Measurements from ENCODE around the gene PEDS1.
A peak's percentile ranks its signal among the peaks of the same experiment; 100 is the strongest.
"Not testable (repeated sequence)": the region's sequence is repeated elsewhere in the genome, so short reads cannot be mapped to it uniquely, and the experiment has no call there.

Gene PEDS1

DNA sequence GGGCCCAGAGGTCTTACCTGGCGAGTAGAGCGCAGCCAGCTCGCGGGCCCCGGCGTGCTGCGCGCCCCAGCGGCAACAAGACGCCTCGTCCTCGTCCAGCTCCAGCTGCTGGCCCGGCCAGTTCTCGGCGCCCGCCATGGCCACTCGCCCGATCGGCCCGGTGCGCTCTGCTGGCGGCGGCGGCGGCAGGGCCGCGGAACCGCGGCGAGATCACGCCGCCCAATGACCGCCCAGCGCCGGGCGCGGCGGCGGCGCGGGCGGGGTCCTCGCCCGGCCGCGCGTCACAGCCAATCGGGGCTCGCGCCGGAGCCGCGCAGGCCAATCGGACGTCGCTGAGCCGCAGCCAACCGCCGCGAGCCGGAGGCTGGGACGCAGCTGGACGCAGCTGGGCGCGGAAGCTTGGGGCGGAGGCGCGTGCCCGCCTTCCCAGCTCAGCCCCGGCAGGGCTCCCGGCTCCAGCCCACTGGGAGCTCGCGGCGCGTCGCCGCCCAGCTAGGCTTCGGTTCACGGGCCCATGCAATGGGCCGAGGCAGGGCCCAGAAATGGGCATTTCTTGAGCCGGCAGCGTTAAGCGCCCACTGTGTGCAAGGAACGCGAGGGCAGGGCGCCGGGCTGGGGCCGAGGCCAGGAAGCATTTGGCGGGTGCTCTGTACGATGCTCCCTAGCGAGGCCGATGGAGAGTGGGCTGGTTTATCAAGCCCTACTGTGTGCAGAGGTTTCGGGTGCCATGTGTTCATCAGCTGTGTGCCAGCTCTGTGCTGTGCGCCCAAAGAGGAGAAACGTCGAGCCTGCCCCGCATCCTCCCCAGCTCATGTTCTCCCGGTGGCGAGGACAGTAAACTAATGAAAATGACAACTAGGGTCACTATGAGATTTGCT is at the start of gene PEDS1:
TSS of gene PEDS1 (minus strand) at position 224 of the 878 bp plus-strand sequence. CDS start at position 138, 86 bp downstream.
- peak; percentile 99 for DNase-seq (ENCODE audit: low spot score)

DNA sequence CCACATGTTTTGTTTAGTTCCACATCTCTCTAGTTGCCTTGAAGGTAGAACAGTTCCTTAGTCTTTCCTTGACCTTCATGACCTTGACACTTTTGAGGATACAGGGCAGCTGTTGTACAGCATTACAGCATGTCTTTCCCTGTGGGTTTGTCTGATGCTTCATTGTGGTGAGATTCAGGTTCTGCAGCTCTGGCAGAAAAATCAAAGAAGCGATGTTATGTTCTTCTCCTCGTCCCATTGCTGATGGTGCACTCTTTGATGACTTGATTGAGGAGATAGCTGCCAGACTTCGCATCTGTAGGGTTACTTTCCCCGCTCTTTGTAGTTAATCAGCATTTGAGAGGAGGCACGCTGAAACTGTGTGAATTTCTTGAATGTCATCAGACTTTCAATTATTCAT is 49.2 kb upstream of the PEDS1 start:
- DNase-seq (ENCODE audit: low spot score) = no peak

DNA sequence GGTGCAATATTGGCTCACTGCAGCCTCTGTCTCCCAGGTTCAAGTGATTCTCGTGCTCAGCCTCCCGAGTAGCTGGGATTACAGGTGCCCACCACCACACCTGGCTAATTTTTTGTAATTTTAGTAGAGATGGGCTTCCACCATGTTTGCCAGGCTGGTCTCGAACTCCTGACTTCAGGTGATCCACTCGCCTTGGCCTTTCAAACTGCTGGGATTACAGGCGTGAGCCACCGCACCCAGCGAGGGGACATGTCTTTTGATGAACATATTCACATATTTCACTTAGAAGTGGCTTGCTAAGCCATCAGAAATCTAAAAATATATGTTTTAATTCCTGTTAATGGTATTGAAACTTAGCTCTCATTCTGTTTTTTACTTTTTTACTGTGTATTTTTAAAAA is 48.2 kb upstream of the PEDS1 start:
- DNase-seq (ENCODE audit: low spot score) = not testable (repeated sequence)

DNA sequence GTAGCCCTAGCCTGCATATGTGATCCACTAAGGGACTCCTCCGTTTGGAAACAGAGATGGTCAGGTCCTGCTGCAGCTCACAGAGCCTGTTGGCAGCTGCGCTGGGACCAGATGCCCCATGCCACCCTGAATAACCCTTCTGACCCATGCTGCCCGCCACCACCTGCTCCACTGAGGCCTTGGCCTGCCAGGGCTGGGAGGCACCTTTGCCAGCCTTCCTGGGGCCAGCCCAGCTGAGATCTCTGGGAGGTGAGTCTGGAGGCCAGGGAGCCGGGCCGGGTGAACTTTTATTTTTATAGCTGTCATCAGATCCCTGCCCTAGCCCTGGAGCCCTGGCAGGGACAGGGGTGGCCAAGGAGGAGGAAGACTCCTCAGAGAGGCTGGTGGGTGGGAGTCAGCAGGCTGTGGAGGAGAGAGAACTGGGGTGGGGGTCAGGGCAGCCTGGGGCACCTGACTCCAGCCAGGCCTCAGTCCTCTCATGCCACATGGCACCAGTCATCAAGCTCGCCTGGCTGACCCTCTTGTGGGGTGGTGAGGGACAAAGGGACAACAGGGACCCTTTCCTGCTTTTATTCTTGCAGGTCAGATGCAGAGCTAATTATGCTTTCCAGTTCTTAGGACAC is 47.1 kb upstream of the PEDS1 start:
- DNase-seq (ENCODE audit: low spot score) = no peak

DNA sequence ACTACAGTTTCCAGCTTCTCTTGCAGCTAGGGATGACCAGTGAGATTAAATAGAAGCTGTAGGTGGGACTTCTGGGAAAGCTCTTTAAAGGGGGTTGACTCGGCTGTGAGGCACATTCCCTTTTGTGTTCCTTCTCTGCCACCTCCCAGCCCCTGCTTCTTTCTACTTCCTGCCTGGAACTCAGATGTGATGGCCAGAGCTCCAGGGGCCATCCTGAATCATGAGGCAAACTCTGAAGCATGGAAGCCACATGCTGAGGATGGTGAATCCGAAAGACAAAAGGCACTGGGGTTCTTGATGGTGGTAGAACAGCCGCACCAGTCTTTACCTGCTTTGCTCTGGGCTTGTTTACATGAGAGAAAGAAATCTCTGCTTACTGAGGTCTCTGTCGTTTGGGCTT is 46.2 kb upstream of the PEDS1 start:
- DNase-seq (ENCODE audit: low spot score) = no peak

DNA sequence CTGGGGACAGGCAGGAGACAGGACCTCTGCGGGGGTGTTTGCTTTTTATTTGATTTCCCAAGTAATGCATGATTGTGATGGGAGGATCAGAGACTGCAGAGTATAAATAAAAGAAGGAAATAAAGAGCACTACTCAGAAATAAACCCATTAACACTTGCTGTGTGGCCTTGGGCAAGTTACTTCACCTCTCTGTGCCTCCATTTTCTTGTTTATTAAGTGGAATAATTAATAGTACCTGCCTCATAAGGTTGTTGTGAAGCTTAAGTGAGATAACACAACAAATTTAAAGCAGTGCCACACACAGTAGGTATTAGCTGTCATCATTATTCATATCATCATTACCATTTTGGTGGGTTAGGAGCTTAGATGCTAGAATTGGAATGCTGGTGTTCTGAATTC is 45.2 kb upstream of the PEDS1 start:
- DNase-seq (ENCODE audit: low spot score) = no peak

DNA sequence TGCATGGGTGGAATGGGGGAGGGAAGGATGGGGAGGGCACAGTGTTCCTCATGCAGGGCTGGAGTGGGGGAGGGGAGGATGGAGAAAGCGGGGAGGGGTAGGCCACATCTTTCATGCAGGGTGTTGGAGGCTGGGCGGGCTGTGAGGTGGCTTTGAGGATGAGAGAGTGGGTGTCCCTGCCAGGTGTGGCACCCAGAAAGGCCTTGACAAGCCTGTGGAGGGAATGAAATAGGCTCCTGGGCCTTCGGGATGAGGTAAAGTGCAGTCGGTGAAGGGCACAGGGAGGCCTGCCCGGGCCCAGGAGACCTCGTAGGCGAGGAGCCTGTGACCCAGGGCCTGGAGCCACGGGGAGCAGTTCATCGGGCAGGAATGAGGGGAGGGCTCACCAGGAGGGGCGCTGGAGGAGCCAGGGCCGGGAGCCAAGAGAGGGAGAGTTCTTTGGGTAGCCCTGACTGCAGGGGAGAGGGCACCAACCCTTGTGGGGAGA is 44.7 kb upstream of the PEDS1 start:
- DNase-seq (ENCODE audit: low spot score) = no peak

DNA sequence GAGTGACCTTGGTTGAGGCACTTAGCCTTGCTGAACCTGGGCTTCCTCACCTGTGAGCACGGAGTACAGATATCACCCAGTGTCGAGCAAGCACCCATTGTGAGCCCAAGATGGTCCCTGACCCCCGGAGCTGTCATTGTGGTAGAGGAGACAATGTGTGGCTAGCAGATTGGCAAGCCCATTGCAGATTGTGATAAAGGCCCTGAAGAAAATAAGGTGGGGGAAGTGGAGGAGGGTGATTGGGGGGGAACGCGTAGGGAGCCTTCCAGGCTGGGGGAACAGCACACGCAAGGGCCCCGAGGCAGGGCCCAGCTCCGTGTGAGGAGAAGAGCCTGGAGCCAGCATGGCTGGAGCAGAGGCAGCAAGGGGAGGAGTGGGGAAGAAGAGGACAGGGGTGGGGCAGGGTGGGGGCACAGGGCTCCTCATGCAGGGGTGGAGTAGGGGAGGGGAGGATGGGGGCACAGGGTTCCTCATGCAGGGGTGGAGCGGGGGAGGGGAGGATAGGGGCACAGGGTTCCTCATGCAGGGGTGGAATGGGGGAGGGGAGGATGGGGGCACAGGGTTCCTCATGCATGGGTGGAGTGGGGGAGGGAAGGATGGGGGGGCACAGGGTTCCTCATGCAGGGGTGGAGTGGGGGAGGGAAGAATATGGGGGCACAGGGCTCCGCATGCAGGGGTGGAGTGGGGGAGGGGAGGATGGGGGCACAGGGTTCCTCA is 44.1 kb upstream of the PEDS1 start:
- DNase-seq (ENCODE audit: low spot score) = no peak

DNA sequence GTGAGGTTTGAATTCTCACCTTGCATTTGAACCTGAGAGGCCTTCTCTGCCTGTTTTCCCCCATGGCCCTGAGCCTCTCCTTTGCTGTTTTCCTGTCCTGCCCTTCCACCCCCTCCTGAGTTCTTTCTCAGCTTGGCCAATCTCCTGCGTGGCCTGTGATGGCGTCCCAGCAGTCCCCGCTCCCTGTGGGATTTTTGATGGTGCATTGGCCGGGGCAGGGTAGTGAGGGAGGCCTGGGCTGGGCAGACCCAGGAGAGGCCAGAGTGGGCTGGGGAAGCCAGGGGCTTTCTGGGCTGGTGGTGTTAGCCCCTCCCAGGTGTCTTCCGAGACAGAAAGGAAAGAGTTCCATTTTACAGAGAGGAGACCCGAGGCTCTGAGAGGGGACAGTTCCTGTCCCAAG is 43.4 kb upstream of the PEDS1 start:
- no peak for DNase-seq (ENCODE audit: low spot score)

DNA sequence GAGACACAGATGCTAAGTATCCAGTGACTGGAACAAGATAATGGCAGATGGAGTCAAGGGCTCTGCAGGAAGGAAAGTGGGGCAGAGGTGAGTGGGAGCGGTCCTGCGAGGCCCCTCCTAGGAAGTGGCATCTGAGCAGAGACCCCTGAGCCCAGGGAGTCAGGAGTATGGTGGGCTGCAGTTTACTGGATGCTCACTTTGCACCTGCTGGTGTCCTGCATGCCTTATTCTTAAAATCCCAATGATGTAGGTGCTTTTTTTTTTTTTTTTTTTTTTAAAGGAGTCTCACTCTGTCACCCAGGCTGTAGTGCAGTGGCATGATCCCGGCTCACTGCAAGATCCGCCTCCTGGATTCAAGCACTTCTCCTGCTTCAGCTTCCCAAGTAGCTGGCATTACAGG is 42.7 kb upstream of the PEDS1 start:
- no peak for DNase-seq (ENCODE audit: low spot score)

DNA sequence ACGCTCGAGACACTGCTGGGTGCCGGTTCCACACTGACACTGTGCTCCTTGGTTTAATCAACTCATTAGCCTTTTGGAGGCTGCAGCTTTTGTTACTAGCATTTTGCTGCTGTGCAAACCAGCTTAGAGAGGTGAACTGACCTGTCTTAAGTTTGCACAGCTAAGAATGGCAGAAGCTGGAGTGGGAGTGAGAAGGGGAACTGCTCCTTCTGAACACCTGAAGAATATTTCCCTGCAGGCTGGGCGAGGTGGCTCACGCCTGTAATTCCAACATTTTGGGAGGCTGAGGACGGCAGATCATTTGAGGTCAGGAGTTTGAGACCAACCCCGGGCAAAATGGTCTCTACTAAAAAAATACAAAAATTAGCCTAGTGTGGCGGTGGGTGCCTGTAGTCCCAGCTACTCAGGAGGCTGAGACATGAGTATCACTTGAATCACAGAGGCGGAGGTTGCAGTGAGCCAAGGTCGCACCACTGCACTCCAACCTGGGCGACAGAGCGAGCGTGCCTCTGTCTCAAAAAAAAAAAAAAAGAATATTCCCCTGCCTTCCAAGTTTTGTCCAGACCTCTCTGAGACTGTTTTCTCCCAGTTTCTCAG is 42.1 kb upstream of the PEDS1 start:
- DNase-seq (ENCODE audit: low spot score) = no peak

DNA sequence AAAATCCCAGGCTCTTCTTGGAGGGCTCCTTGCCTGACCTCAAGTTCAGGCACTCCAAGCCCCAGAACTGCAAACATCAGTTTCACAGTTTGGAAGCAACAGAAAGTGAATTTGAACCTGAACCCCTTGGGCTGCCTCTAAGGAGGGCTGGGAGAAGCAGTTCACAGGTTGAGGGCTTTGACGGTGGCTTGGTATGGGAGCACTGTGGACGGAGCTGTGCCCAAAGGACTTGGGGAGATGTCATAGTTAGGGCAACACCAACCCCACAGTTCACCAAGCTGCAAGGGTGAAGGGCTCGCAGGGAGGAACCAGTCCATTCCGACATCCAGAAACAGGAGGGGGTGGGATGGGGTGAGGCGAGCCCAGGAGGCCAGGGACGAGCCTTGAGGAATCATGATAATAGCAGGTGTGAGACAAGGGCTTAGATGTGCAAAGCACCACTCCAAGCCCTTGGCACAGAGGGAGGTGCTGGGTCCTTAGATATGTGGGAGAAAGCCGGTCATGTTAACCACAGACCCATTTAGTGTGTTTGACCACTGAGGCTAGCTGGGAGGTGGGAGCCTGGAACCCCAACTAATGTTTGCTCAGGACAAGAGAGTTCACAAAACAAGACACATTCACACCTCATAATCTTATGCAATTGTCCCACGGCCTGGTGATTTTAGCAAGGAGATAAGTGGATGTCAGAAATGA is 41.5 kb upstream of the PEDS1 start:
- DNase-seq (ENCODE audit: low spot score) = no peak

DNA sequence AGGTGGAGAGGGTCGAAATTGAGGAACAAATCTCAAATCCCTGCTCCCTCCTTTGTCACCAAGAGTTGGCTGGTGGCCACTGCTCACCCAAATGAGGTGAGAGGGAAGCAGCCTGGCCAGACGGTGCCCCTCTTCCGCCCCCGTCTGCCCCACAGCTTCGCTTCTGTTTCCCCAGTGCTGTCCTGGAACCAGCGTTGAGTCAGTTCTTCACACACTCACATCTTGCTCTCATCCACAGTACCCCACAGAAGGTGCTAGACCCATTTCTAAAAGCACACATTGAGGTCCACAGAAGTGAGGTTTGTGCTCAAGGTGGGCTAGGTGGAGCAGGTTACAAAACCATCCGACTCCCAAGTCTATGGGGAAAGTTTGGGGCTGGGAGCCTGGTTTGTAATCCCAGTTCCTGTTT is 40.9 kb upstream of the PEDS1 start:
- no peak for DNase-seq (ENCODE audit: low spot score)

DNA sequence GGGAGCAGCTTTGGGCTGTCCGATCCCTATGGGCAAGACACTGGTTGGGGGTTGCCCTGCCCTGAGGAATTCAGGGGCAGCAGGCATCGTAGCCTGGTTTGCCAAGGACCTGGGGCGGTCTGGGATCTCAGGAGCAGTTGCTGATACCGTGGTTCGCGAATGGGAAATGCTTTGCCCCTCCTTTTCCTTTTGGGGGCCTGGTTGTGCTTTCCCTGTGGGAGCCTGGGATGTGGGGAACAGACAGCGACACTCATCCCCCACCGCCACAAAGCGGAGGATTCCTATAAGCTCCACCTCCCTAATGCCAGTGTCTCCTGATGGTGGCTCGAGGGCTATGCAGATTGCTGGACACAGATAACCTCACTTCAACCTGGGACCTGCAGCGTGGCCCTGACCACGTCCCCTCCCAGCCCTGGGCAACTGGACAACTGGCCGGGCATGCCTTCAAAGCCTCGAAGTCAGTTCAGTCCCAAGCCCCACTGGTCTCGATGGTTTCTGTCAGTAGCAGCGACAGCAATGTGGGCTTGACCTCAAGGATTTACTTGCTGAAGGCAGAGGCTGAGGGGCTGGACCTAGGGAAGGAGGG is 40.4 kb upstream of the PEDS1 start:
- no peak for DNase-seq (ENCODE audit: low spot score)

DNA sequence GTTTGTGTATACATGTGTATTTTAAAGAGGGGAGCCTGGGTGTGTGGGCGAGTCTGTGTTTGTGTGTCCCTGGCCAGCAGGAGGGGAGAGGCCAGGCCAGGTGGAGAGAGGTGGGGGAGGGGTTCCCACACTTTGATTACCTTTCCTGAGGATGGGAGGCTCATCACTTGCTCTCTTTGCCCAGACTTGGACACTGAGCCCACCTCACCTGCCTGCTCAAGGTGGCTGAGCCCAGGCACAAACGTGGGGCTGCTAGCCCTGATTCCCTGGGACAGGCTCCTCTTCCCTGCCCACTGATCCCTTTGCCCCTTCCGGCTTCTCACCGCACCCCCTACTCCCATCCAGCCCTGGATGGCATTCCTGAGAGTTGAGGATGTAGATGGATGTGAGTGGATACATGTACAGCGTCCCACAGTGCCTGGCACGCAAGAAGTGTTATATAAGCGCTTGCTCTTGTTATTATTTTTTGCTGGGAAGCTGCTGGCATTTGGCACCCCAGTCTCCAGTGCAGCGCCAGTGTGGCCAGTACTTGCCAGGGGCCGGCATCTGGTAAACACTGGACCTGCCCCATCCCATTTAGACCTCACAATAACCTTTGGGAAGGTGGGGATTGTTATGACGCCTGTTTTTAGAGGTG is 39.8 kb upstream of the PEDS1 start:
- peak; percentile 61 for DNase-seq (ENCODE audit: low spot score)

DNA sequence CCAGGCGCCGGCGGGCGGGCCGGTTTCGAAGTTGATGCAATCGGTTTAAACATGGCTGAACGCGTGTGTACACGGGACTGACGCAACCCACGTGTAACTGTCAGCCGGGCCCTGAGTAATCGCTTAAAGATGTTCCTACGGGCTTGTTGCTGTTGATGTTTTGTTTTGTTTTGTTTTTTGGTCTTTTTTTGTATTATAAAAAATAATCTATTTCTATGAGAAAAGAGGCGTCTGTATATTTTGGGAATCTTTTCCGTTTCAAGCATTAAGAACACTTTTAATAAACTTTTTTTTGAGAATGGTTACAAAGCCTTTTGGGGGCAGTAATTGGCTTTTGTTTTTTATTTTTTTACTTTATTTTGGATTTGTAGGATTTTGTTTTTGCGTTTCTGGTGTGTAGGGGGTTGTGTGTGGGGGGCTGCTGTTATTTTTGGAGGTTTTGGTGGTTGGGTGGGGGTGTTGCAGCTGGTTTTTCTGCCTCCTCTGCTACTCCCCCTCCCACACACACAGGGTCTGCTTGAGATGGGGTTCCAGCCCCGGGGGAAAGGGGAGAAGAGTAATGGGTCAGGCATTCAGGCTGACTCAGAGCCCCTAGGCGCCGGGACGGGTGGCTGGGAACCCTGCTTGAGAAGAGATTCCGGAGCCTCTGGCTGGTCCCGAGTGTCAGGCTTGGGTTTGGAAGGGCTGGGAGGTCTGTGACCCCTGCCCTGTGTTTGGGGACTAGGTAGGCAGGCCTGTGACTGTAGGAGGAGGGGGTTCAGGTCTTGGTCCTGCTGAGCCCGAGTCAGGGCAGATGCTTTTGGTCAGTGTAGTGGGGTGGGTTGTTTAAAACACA is 39.1 kb upstream of the PEDS1 start:
- peak; percentile 86 for DNase-seq (ENCODE audit: low spot score)

DNA sequence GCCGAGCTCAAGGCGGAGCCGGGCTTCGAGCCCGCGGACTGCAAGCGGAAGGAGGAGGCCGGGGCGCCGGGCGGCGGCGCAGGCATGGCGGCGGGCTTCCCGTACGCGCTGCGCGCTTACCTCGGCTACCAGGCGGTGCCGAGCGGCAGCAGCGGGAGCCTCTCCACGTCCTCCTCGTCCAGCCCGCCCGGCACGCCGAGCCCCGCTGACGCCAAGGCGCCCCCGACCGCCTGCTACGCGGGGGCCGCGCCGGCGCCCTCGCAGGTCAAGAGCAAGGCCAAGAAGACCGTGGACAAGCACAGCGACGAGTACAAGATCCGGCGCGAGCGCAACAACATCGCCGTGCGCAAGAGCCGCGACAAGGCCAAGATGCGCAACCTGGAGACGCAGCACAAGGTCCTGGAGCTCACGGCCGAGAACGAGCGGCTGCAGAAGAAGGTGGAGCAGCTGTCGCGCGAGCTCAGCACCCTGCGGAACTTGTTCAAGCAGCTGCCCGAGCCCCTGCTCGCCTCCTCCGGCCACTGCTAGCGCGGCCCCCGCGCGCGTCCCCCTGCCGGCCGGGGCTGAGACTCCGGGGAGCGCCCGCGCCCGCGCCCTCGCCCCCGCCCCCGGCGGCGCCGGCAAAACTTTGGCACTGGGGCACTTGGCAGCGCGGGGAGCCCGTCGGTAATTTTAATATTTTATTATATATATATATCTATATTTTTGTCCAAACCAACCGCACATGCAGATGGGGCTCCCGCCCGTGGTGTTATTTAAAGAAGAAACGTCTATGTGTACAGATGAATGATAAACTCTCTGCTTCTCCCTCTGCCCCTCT is 38.2 kb upstream of the PEDS1 start:
- peak; percentile 55 for DNase-seq (ENCODE audit: low spot score)

DNA sequence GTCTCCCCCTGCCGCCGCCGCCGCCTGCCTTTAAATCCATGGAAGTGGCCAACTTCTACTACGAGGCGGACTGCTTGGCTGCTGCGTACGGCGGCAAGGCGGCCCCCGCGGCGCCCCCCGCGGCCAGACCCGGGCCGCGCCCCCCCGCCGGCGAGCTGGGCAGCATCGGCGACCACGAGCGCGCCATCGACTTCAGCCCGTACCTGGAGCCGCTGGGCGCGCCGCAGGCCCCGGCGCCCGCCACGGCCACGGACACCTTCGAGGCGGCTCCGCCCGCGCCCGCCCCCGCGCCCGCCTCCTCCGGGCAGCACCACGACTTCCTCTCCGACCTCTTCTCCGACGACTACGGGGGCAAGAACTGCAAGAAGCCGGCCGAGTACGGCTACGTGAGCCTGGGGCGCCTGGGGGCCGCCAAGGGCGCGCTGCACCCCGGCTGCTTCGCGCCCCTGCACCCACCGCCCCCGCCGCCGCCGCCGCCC is 37.6 kb upstream of the PEDS1 start:
- peak; percentile 62 for DNase-seq (ENCODE audit: low spot score)
